ENCODE results near the gene CD200R1L.
"Not testable (repeated sequence)": the region's sequence is repeated elsewhere in the genome, so short reads cannot be mapped to it uniquely, and the experiment has no call there.

Gene CD200R1L

DNA sequence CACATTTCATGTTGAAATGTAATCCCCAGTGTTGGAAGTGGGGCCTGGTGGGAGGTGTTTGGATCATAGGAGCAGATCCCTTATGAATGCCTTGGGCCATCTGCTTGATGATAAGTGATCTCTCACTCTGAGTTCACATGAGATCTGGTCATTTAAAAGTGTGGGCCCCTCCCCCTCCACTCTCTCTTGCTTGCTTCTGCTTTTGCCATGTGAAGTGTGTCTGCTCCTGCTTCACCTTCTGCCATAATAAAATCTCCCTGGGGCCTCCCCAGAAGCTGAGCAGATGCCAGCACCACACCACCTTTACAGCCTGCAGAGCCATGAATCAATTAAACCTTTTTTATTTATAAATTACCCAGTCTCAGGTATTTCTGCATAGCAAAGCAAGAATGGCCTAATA, 14.2 kb upstream of the CD200R1L start:
- Histone ChIP-seq H3K27ac (ENCODE audit: low read depth, low read length) (no peak overlapping the region), H3K9me3 (ENCODE audit: control insufficient read depth, insufficient read depth, low read length) (peaks cover 21% of the 10 kb centered on the region), H3K36me3 (ENCODE audit: control insufficient read depth, insufficient read depth, low read length) (no peaks in the 10 kb centered on the region), H3K9ac (ENCODE audit: low read depth, low read length) (no peak overlapping the region), H3K27me3 (ENCODE audit: control insufficient read depth, insufficient read depth, low read length) (no peaks in the 10 kb centered on the region), H3K4me1 (ENCODE audit: control insufficient read depth, insufficient read depth, low read length) (no peaks in the 10 kb centered on the region), H3K4me3 (ENCODE audit: low read depth, low read length) (no peak overlapping the region)

- H3K9me3 ChIP-seq (ENCODE audit: control insufficient read depth, insufficient read depth, low read length) = peaks cover 21% of the 10 kb centered on the region
- no peaks in the 10 kb centered on the region for H3K27me3 ChIP-seq (ENCODE audit: control insufficient read depth, insufficient read depth, low read length)
- H3K4me3 ChIP-seq (ENCODE audit: low read depth, low read length) = no peak overlapping the region
- no peak overlapping the region for H3K27ac ChIP-seq (ENCODE audit: low read depth, low read length)
- no peak overlapping the region for H3K9ac ChIP-seq (ENCODE audit: low read depth, low read length)
- H3K4me1 ChIP-seq (ENCODE audit: control insufficient read depth, insufficient read depth, low read length) = no peaks in the 10 kb centered on the region
- no peaks in the 10 kb centered on the region for H3K36me3 ChIP-seq (ENCODE audit: control insufficient read depth, insufficient read depth, low read length)
These were observed 11.9 kb upstream of the CD200R1L start for GRCh38 chr3:112858410-112859069.

DNA sequence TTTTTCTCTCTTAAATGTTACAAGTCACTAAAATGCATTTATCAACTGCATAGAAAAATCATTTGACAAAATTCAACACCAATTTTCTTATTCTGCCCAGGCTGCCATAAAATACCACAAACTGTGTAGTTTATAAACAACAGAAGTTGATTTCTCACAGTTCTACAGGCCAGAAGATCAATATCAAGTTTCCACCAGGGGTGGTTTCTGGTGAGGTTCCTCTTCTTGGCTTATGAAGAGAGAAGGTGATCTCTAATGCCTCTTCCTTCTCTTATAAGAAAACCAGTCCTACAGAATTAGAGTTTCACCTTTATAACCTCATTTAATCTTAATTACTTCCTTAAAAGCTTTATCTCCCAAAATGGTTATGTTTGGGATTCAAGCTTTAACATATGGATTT, 10.9 kb upstream of the CD200R1L start:
- no peak overlapping the region for H3K4me3 ChIP-seq (ENCODE audit: low read depth, low read length)

GRCh38 chr3:112856537-112856936, 9.9 kb upstream of the CD200R1L start:
- H3K9me3 ChIP-seq (ENCODE audit: control insufficient read depth, insufficient read depth, low read length) = peaks cover 21% of the 10 kb centered on the region
- no peak overlapping the region for H3K4me3 ChIP-seq (ENCODE audit: low read depth, low read length)
- H3K4me1 ChIP-seq (ENCODE audit: control insufficient read depth, insufficient read depth, low read length) = no peaks in the 10 kb centered on the region
- no peaks in the 10 kb centered on the region for H3K27me3 ChIP-seq (ENCODE audit: control insufficient read depth, insufficient read depth, low read length)
- no peaks in the 10 kb centered on the region for H3K36me3 ChIP-seq (ENCODE audit: control insufficient read depth, insufficient read depth, low read length)
- no peak overlapping the region for H3K9ac ChIP-seq (ENCODE audit: low read depth, low read length)
- H3K27ac ChIP-seq (ENCODE audit: low read depth, low read length) = no peak overlapping the region

More for the DNA sequence above, 10.9 kb upstream of the CD200R1L start:
- H3K27me3 ChIP-seq (ENCODE audit: control insufficient read depth, insufficient read depth, low read length) = no peaks in the 10 kb centered on the region
- H3K9ac ChIP-seq (ENCODE audit: low read depth, low read length) = no peak overlapping the region
- H3K4me1 ChIP-seq (ENCODE audit: control insufficient read depth, insufficient read depth, low read length) = no peaks in the 10 kb centered on the region
- H3K9me3 ChIP-seq (ENCODE audit: control insufficient read depth, insufficient read depth, low read length) = peaks cover 21% of the 10 kb centered on the region
- no peaks in the 10 kb centered on the region for H3K36me3 ChIP-seq (ENCODE audit: control insufficient read depth, insufficient read depth, low read length)
- H3K27ac ChIP-seq (ENCODE audit: low read depth, low read length) = no peak overlapping the region

DNA sequence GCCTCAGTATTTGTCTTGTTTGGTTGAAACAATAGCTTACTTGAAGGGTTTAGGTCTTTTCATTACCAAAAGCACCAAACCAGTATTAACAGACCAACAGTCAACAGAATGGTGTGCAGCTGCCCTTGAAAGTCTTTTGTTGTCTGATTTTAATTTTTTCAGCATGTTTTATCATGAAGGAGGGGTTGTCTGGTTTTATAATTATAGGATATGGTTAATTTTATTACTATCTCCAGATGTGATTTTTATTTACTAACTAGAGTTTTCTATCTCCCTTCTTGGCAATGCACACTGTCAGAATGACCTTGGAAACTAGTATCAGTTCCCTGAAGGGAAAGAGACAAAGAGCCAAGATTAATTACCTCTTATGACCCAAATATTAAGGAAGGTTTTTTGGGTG, 9.2 kb upstream of the CD200R1L start:
- H3K9ac ChIP-seq (ENCODE audit: low read depth, low read length) = no peak overlapping the region
- no peaks in the 10 kb centered on the region for H3K27me3 ChIP-seq (ENCODE audit: control insufficient read depth, insufficient read depth, low read length)
- no peak overlapping the region for H3K27ac ChIP-seq (ENCODE audit: low read depth, low read length)
- no peaks in the 10 kb centered on the region for H3K36me3 ChIP-seq (ENCODE audit: control insufficient read depth, insufficient read depth, low read length)
- peaks cover 21% of the 10 kb centered on the region for H3K9me3 ChIP-seq (ENCODE audit: control insufficient read depth, insufficient read depth, low read length)
- no peak overlapping the region for H3K4me3 ChIP-seq (ENCODE audit: low read depth, low read length)
- H3K4me1 ChIP-seq (ENCODE audit: control insufficient read depth, insufficient read depth, low read length) = no peaks in the 10 kb centered on the region

DNA sequence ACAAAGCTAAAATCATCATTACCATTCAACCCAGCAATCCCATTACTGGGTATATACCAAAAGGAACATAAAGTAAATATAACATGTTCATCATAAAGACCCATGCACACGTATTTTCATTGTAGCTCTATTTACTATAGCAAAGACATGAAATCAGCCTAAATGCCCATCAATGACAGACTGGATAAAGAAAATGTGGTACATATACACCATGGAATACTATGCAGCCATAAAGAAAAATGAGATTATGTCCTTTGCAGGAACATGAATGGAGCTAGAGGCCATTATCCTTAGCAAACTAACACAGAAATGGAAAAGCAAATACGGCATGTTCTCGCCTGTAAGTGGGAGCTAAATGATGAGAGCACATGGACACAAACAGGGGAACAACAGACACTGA, 8.4 kb upstream of the CD200R1L start:
- H3K4me3 ChIP-seq (ENCODE audit: low read depth, low read length); H3K36me3 ChIP-seq (ENCODE audit: control insufficient read depth, insufficient read depth, low read length); H3K27me3 ChIP-seq (ENCODE audit: control insufficient read depth, insufficient read depth, low read length); H3K27ac ChIP-seq (ENCODE audit: low read depth, low read length); H3K4me1 ChIP-seq (ENCODE audit: control insufficient read depth, insufficient read depth, low read length); H3K9ac ChIP-seq (ENCODE audit: low read depth, low read length): not testable (repeated sequence)
- peaks cover 21% of the 10 kb centered on the region for H3K9me3 ChIP-seq (ENCODE audit: control insufficient read depth, insufficient read depth, low read length)

DNA sequence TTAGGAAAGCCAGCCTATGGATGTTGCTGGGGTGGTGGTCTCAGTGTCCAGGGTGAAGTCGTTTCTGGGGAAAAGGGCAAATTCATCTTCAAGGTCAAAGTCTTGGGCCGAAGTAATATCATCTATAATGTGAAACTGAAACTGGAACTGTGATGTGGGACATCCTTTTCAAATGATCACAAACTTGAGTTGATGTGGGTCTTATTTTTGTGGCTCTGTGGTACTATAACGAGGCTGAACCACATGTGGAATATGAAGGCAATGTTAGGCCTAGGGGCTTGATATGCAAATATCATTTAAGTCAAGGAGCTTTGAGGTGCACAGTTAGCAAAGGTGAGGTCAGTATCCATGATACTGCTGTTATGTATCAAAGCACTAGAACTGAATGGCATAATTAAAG, 1.5 kb upstream of the CD200R1L start:
- Histone ChIP-seq H3K9me3 (ENCODE audit: control insufficient read depth, insufficient read depth, low read length) (peaks cover 2% of the 10 kb centered on the region; the same call in 1 of the 2 replicates), H3K4me1 (ENCODE audit: control insufficient read depth, insufficient read depth, low read length) (no peaks in the 10 kb centered on the region), H3K4me3 (ENCODE audit: low read depth, low read length) (no peak overlapping the region), H3K27ac (ENCODE audit: low read depth, low read length) (no peak overlapping the region), H3K27me3 (ENCODE audit: control insufficient read depth, insufficient read depth, low read length) (no peaks in the 10 kb centered on the region), H3K36me3 (ENCODE audit: control insufficient read depth, insufficient read depth, low read length) (no peaks in the 10 kb centered on the region), H3K9ac (ENCODE audit: low read depth, low read length) (no peak overlapping the region)

- H3K9me3 ChIP-seq (ENCODE audit: control insufficient read depth, insufficient read depth, low read length) = peaks cover 6% of the 10 kb centered on the region; the same call in 1 of the 2 replicates
- no peaks in the 10 kb centered on the region for H3K36me3 ChIP-seq (ENCODE audit: control insufficient read depth, insufficient read depth, low read length)
- H3K4me3 ChIP-seq (ENCODE audit: low read depth, low read length) = no peak overlapping the region
- no peak overlapping the region for H3K9ac ChIP-seq (ENCODE audit: low read depth, low read length)
- no peak overlapping the region for H3K27ac ChIP-seq (ENCODE audit: low read depth, low read length)
- no peaks in the 10 kb centered on the region for H3K27me3 ChIP-seq (ENCODE audit: control insufficient read depth, insufficient read depth, low read length)
- H3K4me1 ChIP-seq (ENCODE audit: control insufficient read depth, insufficient read depth, low read length) = no peaks in the 10 kb centered on the region
These were observed 1.0 kb upstream of the CD200R1L start for GRCh38 chr3:112847692-112848091.

DNA sequence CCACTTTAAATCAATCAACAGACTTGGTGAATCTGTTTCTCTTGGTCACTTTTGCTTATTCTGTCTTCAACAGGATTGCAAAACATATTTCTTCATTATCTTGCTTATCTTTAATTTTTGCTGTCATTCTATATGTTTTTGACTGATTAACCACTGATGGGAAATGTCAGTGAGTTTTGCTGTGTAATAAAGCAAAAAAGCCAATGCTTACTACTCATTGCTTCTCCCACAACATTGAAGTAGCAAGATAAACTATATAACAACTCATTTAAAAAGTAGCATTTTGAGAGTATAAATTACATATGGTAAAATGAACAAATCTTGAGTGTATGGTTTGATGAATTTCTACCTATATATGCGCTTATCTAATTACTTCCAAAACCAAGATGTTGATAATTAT, 892 bp downstream of the CD200R1L start:
- Histone ChIP-seq H3K9me3 (ENCODE audit: control insufficient read depth, insufficient read depth, low read length) (peaks cover 10% of the 10 kb centered on the region; the same call in 1 of the 2 replicates), H3K36me3 (ENCODE audit: control insufficient read depth, insufficient read depth, low read length) (no peaks in the 10 kb centered on the region), H3K4me1 (ENCODE audit: control insufficient read depth, insufficient read depth, low read length) (no peaks in the 10 kb centered on the region), H3K27ac (ENCODE audit: low read depth, low read length) (no peak overlapping the region), H3K9ac (ENCODE audit: low read depth, low read length) (no peak overlapping the region), H3K27me3 (ENCODE audit: control insufficient read depth, insufficient read depth, low read length) (no peaks in the 10 kb centered on the region), H3K4me3 (ENCODE audit: low read depth, low read length) (no peak overlapping the region)

DNA sequence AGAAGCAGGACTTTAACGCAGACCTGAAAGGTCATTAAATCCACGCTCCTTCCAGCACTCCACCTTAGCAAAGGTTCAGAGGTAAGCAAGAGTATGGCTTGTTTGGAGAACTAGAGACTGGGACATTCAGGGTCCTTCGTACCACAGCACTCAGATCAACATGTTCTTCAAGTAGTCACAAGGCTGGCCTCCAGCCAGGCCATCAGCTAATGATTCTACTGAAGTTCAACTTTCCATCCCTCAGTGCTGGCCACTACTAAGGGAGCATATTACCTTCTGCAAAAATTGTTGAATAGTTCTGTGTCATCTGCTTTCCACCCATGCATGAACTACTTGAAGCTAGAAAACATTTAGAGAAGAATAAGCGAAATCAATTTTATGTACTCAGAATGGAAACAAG, 17.6 kb downstream of the CD200R1L start:
- H3K4me3 ChIP-seq (ENCODE audit: low read depth, low read length) = no peak overlapping the region
- H3K9ac ChIP-seq (ENCODE audit: low read depth, low read length) = no peak overlapping the region

DNA sequence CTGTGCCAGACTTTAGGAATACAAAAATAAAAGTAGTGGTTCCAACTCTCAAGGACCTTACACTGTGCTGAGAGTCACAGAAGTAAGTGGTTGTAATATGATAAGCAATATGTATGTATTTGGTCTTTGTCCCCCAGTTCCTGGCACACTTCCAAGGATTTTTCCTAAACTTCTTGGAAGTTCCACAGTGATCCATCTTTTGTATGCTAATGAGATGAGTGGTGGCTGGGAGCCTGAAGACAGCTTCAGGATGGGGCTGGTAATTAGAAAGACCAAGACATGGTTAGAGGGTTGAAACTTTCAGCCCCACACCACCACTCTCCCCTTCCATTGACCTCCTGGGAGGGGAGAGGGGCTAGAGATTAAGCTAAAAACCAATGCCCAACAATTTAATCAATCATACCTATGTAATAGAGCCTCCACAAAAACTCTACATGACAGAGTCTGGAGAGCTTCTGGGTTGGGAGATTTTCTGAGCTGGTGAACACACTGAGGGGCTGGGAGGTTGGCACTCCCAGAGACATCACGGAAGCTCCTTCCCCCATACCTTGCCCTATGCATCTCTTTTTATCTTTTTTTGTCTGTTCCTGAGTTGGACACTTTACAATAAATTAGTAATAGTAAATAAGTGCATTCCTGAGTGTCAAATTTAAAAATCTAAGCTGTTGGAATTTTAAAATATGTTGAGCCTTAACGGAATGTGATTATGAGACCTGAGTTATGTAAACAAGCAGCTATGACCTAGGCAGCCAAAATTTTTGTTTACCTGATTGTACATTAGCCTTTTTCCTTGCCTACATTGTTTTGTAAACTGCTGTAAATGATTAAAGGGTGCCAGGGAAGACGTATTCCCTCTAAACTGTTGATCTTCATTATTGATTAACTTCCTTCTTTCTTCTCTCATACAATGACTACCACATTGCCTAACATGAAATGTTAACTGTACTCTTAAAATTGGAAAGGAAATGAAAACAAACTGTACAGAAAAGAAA, 24.3 kb downstream of the CD200R1L start:
- Histone ChIP-seq H3K27ac (ENCODE audit: low read depth, low read length) (peak overlapping the region; percentile 47), H3K4me1 (ENCODE audit: control insufficient read depth, insufficient read depth, low read length) (peaks cover 11% of the 10 kb centered on the region; the same call in 1 of the 2 replicates), H3K36me3 (ENCODE audit: control insufficient read depth, insufficient read depth, low read length) (no peaks in the 10 kb centered on the region), H3K9ac (ENCODE audit: low read depth, low read length) (no peak overlapping the region), H3K27me3 (ENCODE audit: control insufficient read depth, insufficient read depth, low read length) (no peaks in the 10 kb centered on the region), H3K4me3 (ENCODE audit: low read depth, low read length) (no peak overlapping the region), H3K9me3 (ENCODE audit: control insufficient read depth, insufficient read depth, low read length) (no peaks in the 10 kb centered on the region)

More for the DNA sequence above, 17.6 kb downstream of the CD200R1L start:
- no peak overlapping the region for H3K27ac ChIP-seq (ENCODE audit: low read depth, low read length)
- no peaks in the 10 kb centered on the region for H3K36me3 ChIP-seq (ENCODE audit: control insufficient read depth, insufficient read depth, low read length)
- H3K9me3 ChIP-seq (ENCODE audit: control insufficient read depth, insufficient read depth, low read length) = no peaks in the 10 kb centered on the region
- no peaks in the 10 kb centered on the region for H3K27me3 ChIP-seq (ENCODE audit: control insufficient read depth, insufficient read depth, low read length)
- H3K4me1 ChIP-seq (ENCODE audit: control insufficient read depth, insufficient read depth, low read length) = peaks cover 6% of the 10 kb centered on the region; the same call in 1 of the 2 replicates

Data from HUES48 (cell line).